ENCODE results near the gene GP1BA. TPM values are rescaled to one million over a fixed set of nuclear protein-coding genes. Genes with fewer than 3 reads are reported as not detected.

The GP1BA gene
- total and polyA plus RNA-seq, 2 donors (not counting 1 experiment from before 2014, with no cell fraction given): not detected

GRCh38 chr17:4897198-4897687, 34.8 kb upstream of the GP1BA start:
- Histone ChIP-seq H3K4me1 (ENCODE audit: control insufficient read depth, extremely low read depth, insufficient read depth, low read length) (no peaks in the 10 kb centered on the region), H3K9me3 (ENCODE audit: control insufficient read depth, insufficient read depth, low read depth, low read length) (no peaks in the 10 kb centered on the region), H3K27me3 (ENCODE audit: control insufficient read depth, insufficient read depth, low read length) (no peaks in the 10 kb centered on the region), H2AFZ (ENCODE audit: low read length) (no peak overlapping the region), H3K9ac (ENCODE audit: insufficient read depth, low read length) (no peak overlapping the region), H3K27ac (ENCODE audit: insufficient read depth, low read length) (no peak overlapping the region), H3K4me2 (ENCODE audit: extremely low read depth, insufficient read depth, low read length) (no peak overlapping the region), H3K4me3 (replicated peaks in 1 of 4; ENCODE audit: control extremely low read depth in 1 of 4, insufficient read depth in 1 of 4, low read depth in 3 of 4, low read length in 4 of 4) (no peak overlapping the region), H3K79me2 (ENCODE audit: control insufficient read depth, insufficient read depth, low read length) (no peaks in the 10 kb centered on the region), H4K20me1 (ENCODE audit: control insufficient read depth, extremely low read depth, insufficient read depth, low read length) (no peaks in the 10 kb centered on the region), H3K36me3 (ENCODE audit: control insufficient read depth, insufficient read depth, low read length) (peaks cover 19% of the 10 kb centered on the region)
- DNase-seq (ENCODE audit: low read depth in 2 of 2): no peak
- TF ChIP-seq, protein P1, sequence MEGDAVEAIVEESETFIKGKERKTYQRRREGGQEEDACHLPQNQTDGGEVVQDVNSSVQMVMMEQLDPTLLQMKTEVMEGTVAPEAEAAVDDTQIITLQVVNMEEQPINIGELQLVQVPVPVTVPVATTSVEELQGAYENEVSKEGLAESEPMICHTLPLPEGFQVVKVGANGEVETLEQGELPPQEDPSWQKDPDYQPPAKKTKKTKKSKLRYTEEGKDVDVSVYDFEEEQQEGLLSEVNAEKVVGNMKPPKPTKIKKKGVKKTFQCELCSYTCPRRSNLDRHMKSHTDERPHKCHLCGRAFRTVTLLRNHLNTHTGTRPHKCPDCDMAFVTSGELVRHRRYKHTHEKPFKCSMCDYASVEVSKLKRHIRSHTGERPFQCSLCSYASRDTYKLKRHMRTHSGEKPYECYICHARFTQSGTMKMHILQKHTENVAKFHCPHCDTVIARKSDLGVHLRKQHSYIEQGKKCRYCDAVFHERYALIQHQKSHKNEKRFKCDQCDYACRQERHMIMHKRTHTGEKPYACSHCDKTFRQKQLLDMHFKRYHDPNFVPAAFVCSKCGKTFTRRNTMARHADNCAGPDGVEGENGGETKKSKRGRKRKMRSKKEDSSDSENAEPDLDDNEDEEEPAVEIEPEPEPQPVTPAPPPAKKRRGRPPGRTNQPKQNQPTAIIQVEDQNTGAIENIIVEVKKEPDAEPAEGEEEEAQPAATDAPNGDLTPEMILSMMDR (conservative IDR thresholded peaks at IDR 0.05 in 1 of 2, IDR thresholded peaks at IDR 0.05 in 1 of 2; ENCODE audit: low read depth in 1 of 2, low read length in 2 of 2): no peak
- TF ChIP-seq EZH2 (IDR thresholded peaks at IDR 0.05; ENCODE audit: low read length, missing control alignments): no peak

GRCh38 chr17:4897785-4898184, 34.3 kb upstream of the GP1BA start:
- Histone ChIP-seq H4K20me1 (ENCODE audit: control insufficient read depth, extremely low read depth, insufficient read depth, low read length) (no peaks in the 10 kb centered on the region), H3K36me3 (ENCODE audit: control insufficient read depth, insufficient read depth, low read length) (peaks cover 16% of the 10 kb centered on the region), H3K9ac (ENCODE audit: insufficient read depth, low read length) (no peak overlapping the region), H3K27me3 (ENCODE audit: control insufficient read depth, insufficient read depth, low read length) (no peaks in the 10 kb centered on the region), H3K27ac (ENCODE audit: insufficient read depth, low read length) (no peak overlapping the region), H3K79me2 (ENCODE audit: control insufficient read depth, insufficient read depth, low read length) (no peaks in the 10 kb centered on the region), H3K4me2 (ENCODE audit: extremely low read depth, insufficient read depth, low read length) (no peak overlapping the region), H2AFZ (ENCODE audit: low read length) (no peak overlapping the region), H3K4me1 (ENCODE audit: control insufficient read depth, extremely low read depth, insufficient read depth, low read length) (peaks cover 2% of the 10 kb centered on the region), H3K4me3 (replicated peaks in 1 of 4; ENCODE audit: control extremely low read depth in 1 of 4, insufficient read depth in 1 of 4, low read depth in 3 of 4, low read length in 4 of 4) (no peak overlapping the region), H3K9me3 (ENCODE audit: control insufficient read depth, insufficient read depth, low read depth, low read length) (no peaks in the 10 kb centered on the region)
- no peak for TF ChIP-seq EZH2 (IDR thresholded peaks at IDR 0.05; ENCODE audit: low read length, missing control alignments)
- TF ChIP-seq, protein P1 (conservative IDR thresholded peaks at IDR 0.05 in 1 of 2, IDR thresholded peaks at IDR 0.05 in 1 of 2; ENCODE audit: low read depth in 1 of 2, low read length in 2 of 2): no peak
- no peak for DNase-seq (ENCODE audit: low read depth in 2 of 2)

GRCh38 chr17:4898351-4898750, 33.7 kb upstream of the GP1BA start:
- TF ChIP-seq EZH2 (IDR thresholded peaks at IDR 0.05; ENCODE audit: low read length, missing control alignments): no peak
- TF ChIP-seq, protein P1 (conservative IDR thresholded peaks at IDR 0.05 in 1 of 2, IDR thresholded peaks at IDR 0.05 in 1 of 2; ENCODE audit: low read depth in 1 of 2, low read length in 2 of 2): no peak
- H3K9ac ChIP-seq (ENCODE audit: insufficient read depth, low read length): no peak overlapping the region

More at GRCh38 chr17:4898351-4898750, 33.7 kb upstream of the GP1BA start:
- no peak overlapping the region for H3K27ac ChIP-seq (ENCODE audit: insufficient read depth, low read length)
- no peaks in the 10 kb centered on the region for H4K20me1 ChIP-seq (ENCODE audit: control insufficient read depth, extremely low read depth, insufficient read depth, low read length)
- H3K4me1 ChIP-seq (ENCODE audit: control insufficient read depth, extremely low read depth, insufficient read depth, low read length): peaks cover 4% of the 10 kb centered on the region
- H3K4me2 ChIP-seq (ENCODE audit: extremely low read depth, insufficient read depth, low read length): no peak overlapping the region
- H3K79me2 ChIP-seq (ENCODE audit: control insufficient read depth, insufficient read depth, low read length): no peaks in the 10 kb centered on the region
- peaks cover 16% of the 10 kb centered on the region for H3K36me3 ChIP-seq (ENCODE audit: control insufficient read depth, insufficient read depth, low read length)
- no peak overlapping the region for H2AFZ ChIP-seq (ENCODE audit: low read length)
- no peaks in the 10 kb centered on the region for H3K9me3 ChIP-seq (ENCODE audit: control insufficient read depth, insufficient read depth, low read depth, low read length)
- H3K4me3 ChIP-seq (replicated peaks in 1 of 4; ENCODE audit: control extremely low read depth in 1 of 4, insufficient read depth in 1 of 4, low read depth in 3 of 4, low read length in 4 of 4): no peak overlapping the region
- H3K27me3 ChIP-seq (ENCODE audit: control insufficient read depth, insufficient read depth, low read length): no peaks in the 10 kb centered on the region
- DNase-seq (ENCODE audit: low read depth in 2 of 2): no peak
